ENCODE data around the gene CHRNA9. TPM values are rescaled to one million over a fixed set of nuclear protein-coding genes. Genes with fewer than 3 reads are reported as not detected.

The CHRNA9 gene
- total and polyA plus RNA-seq, 2 of the 4 experiments (the other 2 are of a cell fraction), result not detected

- in situ Hi-C loops (cut with MboI; ENCODE audit: low sequenced_read_pairs) (no loop called here), intact Hi-C loops (cut with micrococcal nuclease) (no loop called here), dilution Hi-C loops (cut with HindIII; ENCODE audit: low sequenced_read_pairs, unreplicated experiment) (no loop called here)
- H3K36me3 ChIP-seq (ENCODE audit: control insufficient read depth, insufficient read depth, low read length), result no peaks in the 10 kb centered on the region
- H2AK9ac ChIP-seq (replicated peaks; ENCODE audit: low read depth, low read length, poor library complexity), result no peak overlapping the region
- H3K14ac ChIP-seq (replicated peaks; ENCODE audit: low read depth, low read length), result no peak overlapping the region
- no peak overlapping the region for H2BK15ac ChIP-seq (ENCODE audit: low read depth, low read length)
- H2AK5ac ChIP-seq (ENCODE audit: low read depth, low read length), result no peak overlapping the region
- no peak overlapping the region for H3K23ac ChIP-seq (ENCODE audit: low read depth, low read length)
- no peak overlapping the region for H3K4ac ChIP-seq (ENCODE audit: low read depth, low read length)
- H3K4me1 ChIP-seq (ENCODE audit: control insufficient read depth, insufficient read depth, low read length), result no peaks in the 10 kb centered on the region
- no peak overlapping the region for H2AFZ ChIP-seq (replicated peaks; ENCODE audit: low read length, poor library complexity)
- no peaks in the 10 kb centered on the region for H4K20me1 ChIP-seq (ENCODE audit: insufficient read depth, low read length)
- H2BK20ac ChIP-seq (ENCODE audit: low read depth, low read length), result no peak overlapping the region
- 0 out of 2 replicates have a peak, but pooled peaks cover 3% of the 10 kb centered on the region for H3K9me1 ChIP-seq (ENCODE audit: insufficient read depth, low read length)
- ATAC-seq (ENCODE audit: low read depth), result no peak
- no peak for DNase-seq
- no peak overlapping the region for H3K18ac ChIP-seq (ENCODE audit: low read depth, low read length)
- H3K27me3 ChIP-seq (ENCODE audit: control insufficient read depth, insufficient read depth, low read length), result peaks cover 4% of the 10 kb centered on the region
- H3K9me3 ChIP-seq (ENCODE audit: control insufficient read depth, insufficient read depth, low read length), result no peaks in the 10 kb centered on the region
- ChIA-PET POLR2A (ENCODE audit: unreplicated experiment) (no interaction called here), CTCF (no interaction called here)
- H3K79me1 ChIP-seq (ENCODE audit: low read depth in 1 of 2, low read length in 2 of 2), result no peaks in the 10 kb centered on the region
- H3K4me3 ChIP-seq (ENCODE audit: insufficient read depth, low read depth, low read length), result no peak overlapping the region
- no peak overlapping the region for H2BK5ac ChIP-seq (ENCODE audit: low read depth, low read length, poor library complexity, severe bottlenecking)
- 77% methylated on average over 6 of the region's 10 CpGs; no CpG with 5 or more reads in 1 of the 2 experiments for WGBS, 2 experiments (ENCODE audit: extremely low coverage in 2 of 2, insufficient read length in 1 of 2)
- H3K9ac ChIP-seq (ENCODE audit: low read depth, low read length), result no peak overlapping the region
- H4K91ac ChIP-seq (ENCODE audit: insufficient read depth, low read depth, low read length), result no peak overlapping the region
- no peak overlapping the region for H4K5ac ChIP-seq (ENCODE audit: low read depth, low read length)
- H3K4me2 ChIP-seq (ENCODE audit: low read depth, low read length), result no peak overlapping the region
- H3K56ac ChIP-seq (ENCODE audit: extremely low read depth, insufficient read depth, low read length), result no peak overlapping the region
- TF ChIP-seq USF2 (IDR thresholded peaks at IDR 0.05; ENCODE audit: low read depth, low read length) (no peak), FOS (IDR thresholded peaks at IDR 0.05; ENCODE audit: low read depth, low read length) (no peak), SMC3 (IDR thresholded peaks at IDR 0.05; ENCODE audit: low read depth, low read length) (no peak), ELK1 (IDR thresholded peaks at IDR 0.05; ENCODE audit: borderline replicate concordance, low read depth, low read length) (no peak), MAFK (IDR thresholded peaks at IDR 0.05; ENCODE audit: low read depth, low read length) (no peak), MXI1 (IDR thresholded peaks at IDR 0.05; ENCODE audit: borderline replicate concordance, low read depth, low read length) (no peak), RAD21 (IDR thresholded peaks at IDR 0.05; ENCODE audit: low read length) (no peak), BHLHE40 (IDR thresholded peaks at IDR 0.05; ENCODE audit: low read depth, low read length) (no peak), RCOR1 (IDR thresholded peaks at IDR 0.05; ENCODE audit: insufficient replicate concordance, low read length) (no peak), CTCF (conservative IDR thresholded peaks at IDR 0.05; ENCODE audit: low read depth, low read length) (no peak), CHD1 (IDR thresholded peaks at IDR 0.05; ENCODE audit: low read depth, low read length) (no peak), RFX5 (IDR thresholded peaks at IDR 0.05; ENCODE audit: low read depth, low read length) (no peak), CEBPB (IDR thresholded peaks at IDR 0.05; ENCODE audit: low read depth, low read length) (no peak), NFE2L2 (IDR thresholded peaks at IDR 0.05; ENCODE audit: low read depth, low read length) (no peak), MAZ (IDR thresholded peaks at IDR 0.05; ENCODE audit: borderline replicate concordance, low read depth, low read length) (no peak), POLR2A (IDR thresholded peaks at IDR 0.05; ENCODE audit: low read depth, low read length) (no peak)
- no TSS peak for BruUV-seq (replicated peaks)
- H2BK120ac ChIP-seq (ENCODE audit: low read depth, low read length), result no peak overlapping the region
- H3K27ac ChIP-seq (ENCODE audit: insufficient read depth, low read length), result no peak overlapping the region
- no peak overlapping the region for H4K8ac ChIP-seq (ENCODE audit: low read depth in 2 of 2, low read length in 2 of 2)
Measured at GRCh38 chr4:40375095-40375494, 40.0 kb downstream of the CHRNA9 start.

All from IMR-90 (cell line).